ENCODE measurements around the gene GARRE1.

GRCh38 chr19:34244611-34245299 is 9.6 kb upstream of the GARRE1 start:
- TF ChIP-seq CTCF (IDR thresholded peaks at IDR 0.05) (no peak), POLR2A (IDR thresholded peaks at IDR 0.05; ENCODE audit: low read length) (no peak), MAX (IDR thresholded peaks at IDR 0.05) (no peak), NPAS2 (CRISPR knock-in tag; IDR thresholded peaks at IDR 0.05; ENCODE audit: borderline replicate concordance) (no peak), ZNF302 (CRISPR knock-in tag; IDR thresholded peaks at IDR 0.05) (no peak), SREBF2 (IDR thresholded peaks at IDR 0.05) (no peak)

All from A549 (cell line).